Tibial nerve (tissue), 3 donors: ENCODE results near the gene ZFP3.

Source experiments
- CTCF ChIP-seq, 5 experiments: fragments of 200-600 bp in 3 of 5; fragments of 450-650 bp in 2 of 5; sonication (generic) in 3 of 5; IDR thresholded peaks; one replicate each; pipeline ENCODE4 v1.5.1; 2016 to 2019; ENCODE audit warnings: antibody characterized with exemption in 5 of 5, mild to moderate bottlenecking in 3 of 5, moderate library complexity in 2 of 5
- POLR2A ChIP-seq, 2 donors: fragments of 450-650 bp; IDR thresholded peaks; one replicate each; pipeline ENCODE4 v1.6.1; 2017; ENCODE audit warnings: antibody characterized with exemption in 2 of 2, mild to moderate bottlenecking in 2 of 2, moderate library complexity in 2 of 2

- TF ChIP-seq POLR2A (IDR thresholded peaks at IDR 0.05) (no peak), CTCF (IDR thresholded peaks at IDR 0.05) (no peak)
These were observed 44.8 kb upstream of the ZFP3 start for GRCh38 chr17:5033352-5034015.
